HFFc6 (cell line): ENCODE measurements around the gene MMP14. TPM values are rescaled to one million over a fixed set of nuclear protein-coding genes. Genes with fewer than 3 reads are reported as not detected.

ENCODE experiments used
- DNase-seq: peaks from one replicate; pipeline ENCODE4 v3.0.0-alpha.2; 2018
- H3K27ac Mint-ChIP-seq: 2 replicates; pipeline ENCODE4 v1.8.0; 2020; ENCODE audit warnings: mild to moderate bottlenecking, mixed read lengths
- H3K27me3 Mint-ChIP-seq: 2 replicates; pipeline ENCODE4 v1.8.0; 2021; ENCODE audit warnings: mild to moderate bottlenecking, moderate library complexity, mixed read lengths; ENCODE audit not compliant: insufficient read depth
- H3K36me3 Mint-ChIP-seq: 2 replicates; pipeline ENCODE4 v1.8.0; 2021; ENCODE audit warnings: low read depth, mixed read lengths
- H3K4me1 Mint-ChIP-seq: 2 replicates; pipeline ENCODE4 v1.8.0; 2020; ENCODE audit warnings: low read depth, mixed read lengths
- H3K4me3 Mint-ChIP-seq: 2 replicates; pipeline ENCODE4 v1.8.0; 2020; ENCODE audit warnings: mild to moderate bottlenecking, moderate library complexity, mixed read lengths
- H3K9me3 Mint-ChIP-seq: 2 replicates; pipeline ENCODE4 v1.8.0; 2020; ENCODE audit warnings: mild to moderate bottlenecking, mixed read lengths
- CTCF ChIP-seq: fragments of 200-600 bp; sonication (generic); IDR thresholded peaks from 2 replicates; pipeline ENCODE4 v1.5.0; 2021; ENCODE audit warnings: antibody characterized with exemption, mild to moderate bottlenecking
- total RNA-seq, 6 experiments: library from RNA; stranded (reverse); fragmentation: NEBNext Ultra II Directional; extraction: Animal tissue kit (Norgen Biotek cat#: 25700); gene quantifications; 2 replicates in 1 of 6; 3 replicates in 5 of 6; pipeline ENCODE4 v1.2.3, GENCODE V29; 2021

MMP14 gene
- total RNA-seq, 6 experiments from 2014 or later, result 284 to 322 (median 298) TPM

GRCh38 chr14:22845103-22845394 lies 8.7 kb downstream of the MMP14 start:
- H3K4me1 Mint-ChIP-seq, result peaks cover 62% of the 10 kb centered on the region
- no peak overlapping the region for H3K4me3 Mint-ChIP-seq
- H3K36me3 Mint-ChIP-seq, result peaks cover 36% of the 10 kb centered on the region
- peaks cover 2% of the 10 kb centered on the region for H3K27me3 Mint-ChIP-seq
- DNase-seq, result no peak
- no peak for TF ChIP-seq CTCF
- no peaks in the 10 kb centered on the region for H3K9me3 Mint-ChIP-seq
- peak overlapping the region; percentile 63 for H3K27ac Mint-ChIP-seq

GRCh38 chr14:22845821-22846625 lies 9.6 kb downstream of the MMP14 start:
- DNase-seq, result no peak
- peaks cover 33% of the 10 kb centered on the region for H3K36me3 Mint-ChIP-seq
- H3K4me3 Mint-ChIP-seq, result no peak overlapping the region
- peaks cover 3% of the 10 kb centered on the region for H3K27me3 Mint-ChIP-seq
- peaks cover 64% of the 10 kb centered on the region for H3K4me1 Mint-ChIP-seq
- TF ChIP-seq CTCF, result no peak
- no peaks in the 10 kb centered on the region for H3K9me3 Mint-ChIP-seq
- H3K27ac Mint-ChIP-seq, result peak overlapping the region; percentile 86

GRCh38 chr14:22846811-22847307 lies 10.5 kb downstream of the MMP14 start:
- DNase-seq, result no peak
- TF ChIP-seq CTCF, result 0 out of 2 replicates have a peak, but pooled peaks have one; percentile 9
- H3K27me3 Mint-ChIP-seq, result peaks cover 3% of the 10 kb centered on the region
- peak overlapping the region; percentile 86 for H3K27ac Mint-ChIP-seq
- peaks cover 66% of the 10 kb centered on the region for H3K4me1 Mint-ChIP-seq
- H3K36me3 Mint-ChIP-seq, result peaks cover 27% of the 10 kb centered on the region
- H3K4me3 Mint-ChIP-seq, result peak overlapping the region; percentile 34; the same call in 1 of the 2 replicates
- no peaks in the 10 kb centered on the region for H3K9me3 Mint-ChIP-seq

- Mint-ChIP-seq H3K36me3 (peaks cover 21% of the 10 kb centered on the region), H3K9me3 (no peaks in the 10 kb centered on the region), H3K27me3 (peaks cover 2% of the 10 kb centered on the region), H3K4me3 (peak overlapping the region; percentile 59), H3K4me1 (peaks cover 71% of the 10 kb centered on the region), H3K27ac (peak overlapping the region; percentile 100)
- TF ChIP-seq CTCF, result peak; percentile 62; the same call in 1 of the 2 replicates
- peak; percentile 59 for DNase-seq
Observed at GRCh38 chr14:22847661-22848341, 11.4 kb downstream of the MMP14 start.

GRCh38 chr14:22848351-22849164 lies 12.2 kb downstream of the MMP14 start:
- DNase-seq, result peak; percentile 63
- Mint-ChIP-seq H3K9me3 (no peaks in the 10 kb centered on the region), H3K4me3 (peak overlapping the region; percentile 59), H3K27me3 (peaks cover 2% of the 10 kb centered on the region), H3K4me1 (peaks cover 77% of the 10 kb centered on the region), H3K36me3 (peaks cover 21% of the 10 kb centered on the region), H3K27ac (peak overlapping the region; percentile 100)
- TF ChIP-seq CTCF, result no peak
